Jurkat, Clone E6-1 (cell line): ENCODE measurements around the gene OR1K1. TPM values are rescaled to one million over a fixed set of nuclear protein-coding genes. Genes with fewer than 3 reads are reported as not detected.

Experiments
- DNase-seq: peaks from one replicate; pipeline ENCODE4 v3.0.0-alpha.2; 2011; ENCODE audit warnings: low read depth, low spot score
- H3K4me3 ChIP-seq: 2 replicates; pipeline ENCODE4 v1.5.1; 2011; ENCODE audit warnings: mild to moderate bottlenecking, low read length, control low read depth, moderate library complexity
- polyA plus RNA-seq: library from polyadenylated mRNA; unstranded; fragments of >200 nt; gene quantifications from one replicate; pipeline ENCODE4 v1.2.1, GENCODE V29; 2012; ENCODE audit warnings: missing spikeins; ENCODE audit not compliant: insufficient read length, insufficient read depth

Gene OR1K1, protein sequence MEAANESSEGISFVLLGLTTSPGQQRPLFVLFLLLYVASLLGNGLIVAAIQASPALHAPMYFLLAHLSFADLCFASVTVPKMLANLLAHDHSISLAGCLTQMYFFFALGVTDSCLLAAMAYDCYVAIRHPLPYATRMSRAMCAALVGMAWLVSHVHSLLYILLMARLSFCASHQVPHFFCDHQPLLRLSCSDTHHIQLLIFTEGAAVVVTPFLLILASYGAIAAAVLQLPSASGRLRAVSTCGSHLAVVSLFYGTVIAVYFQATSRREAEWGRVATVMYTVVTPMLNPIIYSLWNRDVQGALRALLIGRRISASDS
- polyA plus RNA-seq, result not detected

DNA sequence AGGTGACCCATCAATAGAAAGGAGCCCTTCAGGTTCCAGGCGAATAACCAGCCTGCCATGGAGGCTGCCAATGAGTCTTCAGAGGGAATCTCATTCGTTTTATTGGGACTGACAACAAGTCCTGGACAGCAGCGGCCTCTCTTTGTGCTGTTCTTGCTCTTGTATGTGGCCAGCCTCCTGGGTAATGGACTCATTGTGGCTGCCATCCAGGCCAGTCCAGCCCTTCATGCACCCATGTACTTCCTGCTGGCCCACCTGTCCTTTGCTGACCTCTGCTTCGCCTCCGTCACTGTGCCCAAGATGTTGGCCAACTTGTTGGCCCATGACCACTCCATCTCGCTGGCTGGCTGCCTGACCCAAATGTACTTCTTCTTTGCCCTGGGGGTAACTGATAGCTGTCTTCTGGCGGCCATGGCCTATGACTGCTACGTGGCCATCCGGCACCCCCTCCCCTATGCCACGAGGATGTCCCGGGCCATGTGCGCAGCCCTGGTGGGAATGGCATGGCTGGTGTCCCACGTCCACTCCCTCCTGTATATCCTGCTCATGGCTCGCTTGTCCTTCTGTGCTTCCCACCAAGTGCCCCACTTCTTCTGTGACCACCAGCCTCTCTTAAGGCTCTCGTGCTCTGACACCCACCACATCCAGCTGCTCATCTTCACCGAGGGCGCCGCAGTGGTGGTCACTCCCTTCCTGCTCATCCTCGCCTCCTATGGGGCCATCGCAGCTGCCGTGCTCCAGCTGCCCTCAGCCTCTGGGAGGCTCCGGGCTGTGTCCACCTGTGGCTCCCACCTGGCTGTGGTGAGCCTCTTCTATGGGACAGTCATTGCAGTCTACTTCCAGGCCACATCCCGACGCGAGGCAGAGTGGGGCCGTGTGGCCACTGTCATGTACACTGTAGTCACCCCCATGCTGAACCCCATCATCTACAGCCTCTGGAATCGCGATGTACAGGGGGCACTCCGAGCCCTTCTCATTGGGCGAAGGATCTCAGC is at the start of gene OR1K1:
Gene OR1K1, plus strand, starts transcription at position 58 of the 995 bp plus-strand sequence. Its CDS starts 0 bp downstream, at position 58.
- H3K4me3 ChIP-seq, result no peak within 1 kb of the TSS

DNA sequence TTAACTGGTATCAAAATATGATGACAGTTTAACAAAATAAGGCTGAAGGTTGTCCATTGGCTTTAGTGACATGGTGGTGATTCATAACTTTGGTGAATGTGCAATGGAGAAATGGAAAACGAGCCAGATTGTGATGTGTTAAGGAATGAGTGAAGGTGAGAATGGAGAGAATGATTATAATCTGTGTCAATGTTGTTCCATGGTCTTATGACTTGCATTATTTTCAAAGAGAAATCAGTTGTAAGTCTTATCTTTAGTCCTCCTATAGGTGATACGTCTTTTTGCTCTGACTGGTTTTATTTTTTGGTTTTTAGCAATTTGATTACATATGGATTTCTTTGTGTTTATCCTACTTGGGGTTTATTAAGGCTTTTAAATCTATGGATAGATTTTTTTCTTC is 45.1 kb upstream of the OR1K1 start:
- DNase-seq, result no peak
- H3K4me3 ChIP-seq, result no peak overlapping the region

More for the DNA sequence above, at the start of gene OR1K1:
- no peak for DNase-seq

DNA sequence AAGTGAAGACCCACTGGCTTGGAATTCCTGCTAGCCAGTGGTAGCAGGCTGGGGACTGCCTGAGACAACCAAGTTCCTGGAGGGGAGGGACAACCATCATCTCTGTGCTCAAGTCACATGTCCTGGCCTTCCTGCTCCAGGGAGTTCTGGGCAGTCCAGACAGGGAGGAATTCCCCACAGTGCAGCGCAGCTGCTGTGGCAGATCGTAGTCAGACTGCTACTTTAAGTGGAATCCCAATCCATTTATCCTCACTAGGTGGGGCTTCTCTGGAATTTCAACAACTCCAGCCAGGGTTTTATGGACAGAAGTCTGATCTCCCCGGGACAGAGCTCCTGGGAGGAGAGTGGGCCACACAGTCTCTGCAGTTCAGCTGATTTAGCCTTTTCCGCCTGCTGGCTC is 32.1 kb upstream of the OR1K1 start:
- no peak for DNase-seq

DNA sequence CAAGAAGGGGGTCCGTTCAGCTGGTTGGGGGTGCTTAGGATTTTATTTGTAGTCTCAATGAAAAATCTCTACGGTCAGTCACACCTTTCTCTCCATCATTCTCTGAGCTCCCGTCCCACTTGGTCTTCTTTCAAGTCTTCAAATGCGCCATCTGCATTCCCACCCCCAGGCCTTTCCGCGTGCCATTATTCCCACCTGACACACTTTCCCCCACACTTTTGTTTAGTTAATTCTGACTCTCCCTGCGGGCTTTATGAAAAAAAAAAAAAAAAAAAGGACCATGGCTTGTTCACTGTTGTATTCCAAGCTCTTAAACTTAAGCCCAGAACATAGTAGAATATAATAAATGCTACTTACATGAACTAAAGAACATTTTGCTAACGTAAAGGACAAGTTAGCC is 22.9 kb upstream of the OR1K1 start:
- H3K4me3 ChIP-seq, result no peak overlapping the region
- DNase-seq, result no peak

More for the DNA sequence above, 32.1 kb upstream of the OR1K1 start:
- no peak overlapping the region for H3K4me3 ChIP-seq

DNA sequence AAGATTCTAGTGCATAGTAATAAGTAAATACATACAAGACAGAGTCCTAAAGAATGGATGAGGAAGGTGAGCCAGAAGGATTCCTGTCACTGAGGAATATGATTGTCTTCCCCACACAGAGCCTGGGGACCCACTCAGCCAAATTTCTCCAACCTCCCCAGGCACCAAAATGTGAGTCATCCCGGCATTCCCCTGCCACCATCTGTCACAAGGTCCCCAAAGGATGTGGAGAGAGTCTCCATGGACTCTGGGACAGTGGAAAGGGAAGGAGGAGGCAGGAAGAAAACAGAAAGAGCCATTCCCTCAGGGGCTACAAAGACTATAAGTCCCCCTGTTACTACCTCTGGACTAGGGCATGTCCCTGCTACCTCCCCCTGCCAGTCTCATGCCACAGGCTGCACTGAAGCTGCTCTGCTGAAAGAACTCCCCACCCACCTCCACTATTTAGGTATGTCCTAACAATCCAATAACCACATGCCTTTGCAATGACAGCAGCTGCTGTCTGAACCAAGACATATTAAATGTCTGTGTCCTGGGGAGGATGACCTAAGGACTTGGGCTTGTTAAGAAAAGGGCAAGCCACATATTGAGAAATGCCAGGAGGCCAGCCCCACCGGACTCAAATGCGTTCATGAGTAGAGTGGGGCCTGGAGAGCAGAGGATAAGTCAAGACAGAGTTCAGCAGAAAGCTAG is 21.8 kb upstream of the OR1K1 start:
- no peak overlapping the region for H3K4me3 ChIP-seq
- no peak for DNase-seq

DNA sequence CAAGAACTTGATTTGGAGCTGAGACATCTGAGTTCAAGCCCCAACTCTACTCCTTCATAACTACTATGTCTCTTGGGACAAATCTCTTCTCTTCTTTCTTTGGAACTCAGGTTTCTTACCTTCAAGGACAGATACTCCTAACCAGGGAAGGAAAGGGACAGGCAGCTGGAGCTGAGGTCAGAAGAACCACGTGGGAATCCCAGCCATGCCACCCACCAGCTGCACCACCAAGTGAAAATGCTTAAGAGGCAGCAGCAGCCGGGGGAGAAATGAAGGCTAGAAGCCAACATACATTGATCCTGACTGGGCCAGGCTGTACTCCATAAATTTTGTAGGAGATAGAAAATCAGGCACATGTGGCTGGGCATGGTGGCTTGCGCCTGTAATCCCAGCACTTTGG is 20.7 kb upstream of the OR1K1 start:
- DNase-seq, result no peak
- H3K4me3 ChIP-seq, result no peak overlapping the region

DNA sequence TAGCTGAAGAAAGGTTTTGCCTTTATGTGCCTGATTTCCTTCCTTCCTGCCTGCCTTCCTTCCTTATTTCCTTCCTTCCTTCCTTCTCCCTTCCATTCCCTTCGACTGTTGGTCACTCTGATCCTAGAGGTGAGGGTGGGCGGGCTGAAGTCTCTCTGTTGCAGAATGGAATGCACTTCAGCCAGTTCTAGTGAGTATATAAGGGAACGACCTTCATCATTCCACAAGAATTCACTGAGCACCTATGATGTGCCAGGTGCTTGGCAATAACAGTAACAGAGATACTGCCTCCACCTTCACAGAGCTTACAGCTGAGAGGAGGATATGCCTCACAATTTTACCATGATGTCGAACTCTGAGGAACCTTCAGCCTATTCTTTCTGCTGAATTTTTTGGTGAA is 19.9 kb upstream of the OR1K1 start:
- no peak overlapping the region for H3K4me3 ChIP-seq
- no peak for DNase-seq

DNA sequence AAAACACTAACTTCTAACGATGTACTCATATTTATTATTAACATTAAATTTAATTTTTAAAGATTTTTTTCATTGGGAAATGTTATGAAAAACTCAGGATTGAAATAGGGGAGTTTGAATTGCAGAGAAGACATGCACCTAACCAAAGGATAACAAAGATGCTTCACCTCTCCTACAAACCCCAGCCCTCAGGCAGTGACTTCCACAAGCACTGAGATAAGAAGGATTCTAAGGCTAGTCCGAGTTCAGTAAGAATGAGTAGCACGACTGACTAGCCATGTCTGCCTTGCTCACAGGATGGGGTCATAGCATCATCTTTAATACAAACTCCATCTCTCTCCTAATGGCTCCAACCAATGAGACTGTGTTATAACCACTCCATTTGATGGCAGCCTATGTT is 18.3 kb upstream of the OR1K1 start:
- no peak for DNase-seq
- no peak overlapping the region for H3K4me3 ChIP-seq

DNA sequence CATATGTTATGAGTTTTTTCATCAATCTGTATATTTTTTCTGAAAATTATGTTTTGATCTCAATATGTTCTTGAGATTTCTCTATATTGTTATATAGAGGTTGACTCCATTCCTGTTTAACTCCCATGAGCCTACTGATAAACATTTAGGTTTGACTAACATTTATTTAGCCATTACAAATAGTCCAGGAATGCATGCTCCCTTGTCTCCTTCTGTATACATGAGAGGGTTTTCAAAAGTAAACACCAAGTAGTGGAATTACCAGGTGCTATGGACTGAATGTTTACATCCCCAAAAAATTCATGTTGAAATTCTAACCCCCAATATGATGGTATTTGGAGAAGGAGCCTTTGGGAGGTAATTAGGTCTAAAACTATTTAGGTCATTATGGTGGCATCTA is 14.7 kb upstream of the OR1K1 start:
- H3K4me3 ChIP-seq, result no peak overlapping the region
- no peak for DNase-seq

DNA sequence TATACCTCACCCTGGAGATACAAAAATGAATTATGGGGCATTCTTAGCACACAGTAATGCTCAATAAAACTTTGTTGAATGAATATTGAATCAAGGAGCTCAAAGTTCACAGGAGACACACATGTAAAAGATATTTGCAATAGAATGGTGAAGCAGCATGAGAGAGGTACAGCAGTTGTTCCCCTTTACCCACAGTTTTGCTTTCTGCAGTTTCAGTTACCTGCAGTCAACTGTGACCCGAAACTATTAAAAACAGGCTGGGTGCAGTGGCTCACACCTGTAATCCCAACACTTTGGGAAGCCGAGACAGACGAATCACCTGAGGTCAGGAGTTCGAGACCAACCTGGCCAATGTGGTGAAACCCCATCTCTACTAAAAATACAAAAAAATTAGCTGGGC is 13.6 kb upstream of the OR1K1 start:
- H3K4me3 ChIP-seq, result no peak overlapping the region
- no peak for DNase-seq

DNA sequence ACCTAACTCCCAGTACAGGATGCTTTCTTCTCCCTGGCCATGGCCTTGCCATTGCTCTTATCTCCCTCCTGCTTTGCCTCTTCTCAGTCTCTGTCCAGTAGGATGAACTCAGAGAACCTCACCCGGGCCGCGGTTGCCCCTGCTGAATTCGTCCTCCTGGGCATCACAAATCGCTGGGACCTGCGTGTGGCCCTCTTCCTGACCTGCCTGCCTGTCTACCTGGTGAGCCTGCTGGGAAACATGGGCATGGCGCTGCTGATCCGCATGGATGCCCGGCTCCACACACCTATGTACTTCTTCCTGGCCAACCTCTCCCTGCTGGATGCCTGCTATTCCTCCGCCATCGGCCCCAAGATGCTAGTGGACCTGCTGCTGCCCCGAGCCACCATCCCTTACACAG is 11.1 kb upstream of the OR1K1 start, which contains the start of gene OR5C1:
Gene OR5C1, plus strand, starts transcription at position 103 of the 400 bp plus-strand sequence. Its CDS starts 0 bp downstream, at position 103.
- no peak for DNase-seq
- no peak within 1 kb of the TSS for H3K4me3 ChIP-seq

DNA sequence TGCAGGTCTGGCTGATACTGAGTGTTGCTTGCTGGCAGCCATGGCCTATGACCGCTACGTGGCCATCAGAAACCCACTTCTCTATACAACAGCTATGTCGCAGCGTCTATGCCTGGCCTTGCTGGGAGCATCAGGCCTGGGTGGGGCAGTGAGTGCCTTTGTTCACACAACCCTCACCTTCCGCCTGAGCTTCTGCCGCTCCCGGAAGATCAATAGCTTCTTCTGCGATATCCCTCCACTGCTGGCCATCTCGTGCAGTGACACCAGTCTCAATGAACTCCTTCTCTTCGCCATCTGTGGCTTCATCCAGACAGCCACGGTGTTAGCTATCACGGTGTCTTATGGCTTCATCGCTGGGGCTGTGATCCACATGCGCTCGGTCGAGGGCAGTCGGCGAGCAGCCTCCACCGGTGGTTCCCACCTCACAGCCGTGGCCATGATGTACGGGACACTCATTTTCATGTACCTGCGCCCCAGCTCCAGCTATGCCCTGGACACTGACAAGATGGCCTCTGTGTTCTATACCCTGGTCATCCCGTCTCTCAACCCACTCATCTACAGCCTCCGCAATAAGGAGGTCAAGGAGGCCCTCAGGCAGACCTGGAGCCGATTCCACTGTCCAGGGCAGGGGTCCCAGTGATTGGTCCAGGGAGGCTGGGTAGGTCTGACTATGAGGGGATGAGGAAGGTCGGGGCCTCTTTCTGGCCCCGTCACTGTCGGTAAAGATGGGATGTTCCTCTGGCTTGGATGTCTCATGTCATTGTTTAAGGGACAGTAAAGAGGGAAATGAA is 10.5 kb upstream of the OR1K1 start:
- H3K4me3 ChIP-seq, result no peak overlapping the region
- DNase-seq, result no peak

DNA sequence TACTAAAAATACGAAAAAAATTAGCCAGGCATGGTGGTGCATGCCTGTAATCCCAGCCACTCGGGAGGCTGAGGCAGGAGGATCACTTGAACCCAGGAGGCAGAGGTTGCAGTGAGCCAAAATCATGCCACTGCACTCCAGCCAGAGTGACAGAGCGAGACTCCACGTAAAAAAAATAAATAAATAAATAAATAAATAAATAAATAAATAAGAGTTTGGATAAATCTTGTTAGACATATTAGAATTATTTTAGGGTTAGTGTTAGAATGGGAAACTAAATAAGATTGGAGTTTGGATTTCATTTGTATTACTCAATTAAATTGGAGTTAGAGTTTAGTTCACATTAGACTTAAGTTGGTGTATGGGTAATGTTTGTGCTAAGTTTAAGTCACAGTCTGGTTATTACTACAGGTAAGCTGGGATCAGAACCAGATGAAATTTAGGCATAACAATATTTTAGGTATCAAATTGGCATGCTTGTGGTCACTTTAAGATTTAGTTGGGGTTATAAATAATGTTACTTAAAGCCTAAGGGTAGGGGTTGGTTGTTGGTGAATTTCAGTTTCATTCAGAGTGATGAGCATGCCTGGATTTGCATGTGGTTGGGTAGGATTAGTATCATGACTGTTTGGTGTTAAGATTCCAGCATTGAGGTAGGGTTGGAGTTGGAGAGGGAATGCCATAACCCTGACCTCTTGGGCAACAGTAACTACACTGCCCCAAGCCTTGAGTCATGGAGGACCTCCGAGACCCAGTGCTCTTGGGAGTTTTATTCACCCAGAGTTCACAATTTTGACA is 7.9 kb upstream of the OR1K1 start:
- no peak overlapping the region for H3K4me3 ChIP-seq
- DNase-seq, result no peak

DNA sequence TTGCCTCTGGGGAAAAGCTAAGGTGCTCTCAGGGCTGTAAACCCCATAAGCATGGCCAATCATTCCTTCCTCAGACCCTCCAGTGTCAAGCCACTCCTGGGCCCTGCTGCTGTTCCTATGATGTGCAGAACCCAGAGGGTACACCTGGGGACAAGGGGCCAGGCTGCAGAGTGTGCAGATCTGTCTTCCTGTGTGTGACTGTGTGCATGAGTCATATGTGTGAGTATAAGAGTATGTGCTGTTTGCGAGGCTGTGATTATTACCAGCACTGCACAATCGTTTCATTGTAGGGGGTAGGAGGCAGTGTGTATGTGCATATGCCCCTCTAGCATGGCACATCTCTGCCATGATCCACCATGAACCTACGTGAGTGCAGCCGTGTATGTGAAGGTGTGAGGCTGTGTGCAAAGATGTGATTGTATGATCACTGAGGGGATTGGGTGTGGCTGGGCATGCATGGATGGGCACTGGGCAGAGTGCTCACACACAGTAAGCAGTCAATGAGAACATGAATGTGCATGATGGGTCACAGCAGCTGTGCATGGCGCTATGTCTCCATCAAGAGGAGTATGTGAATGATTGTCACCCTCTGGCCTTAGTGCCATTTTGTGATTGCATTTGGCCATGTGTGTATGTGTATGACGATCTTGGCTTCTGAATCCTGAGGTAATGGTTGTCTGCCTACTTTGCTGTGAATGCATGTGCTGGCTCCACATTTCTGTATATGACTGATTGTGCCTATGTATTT is 2.4 kb upstream of the OR1K1 start:
- DNase-seq, result no peak
- no peak overlapping the region for H3K4me3 ChIP-seq

DNA sequence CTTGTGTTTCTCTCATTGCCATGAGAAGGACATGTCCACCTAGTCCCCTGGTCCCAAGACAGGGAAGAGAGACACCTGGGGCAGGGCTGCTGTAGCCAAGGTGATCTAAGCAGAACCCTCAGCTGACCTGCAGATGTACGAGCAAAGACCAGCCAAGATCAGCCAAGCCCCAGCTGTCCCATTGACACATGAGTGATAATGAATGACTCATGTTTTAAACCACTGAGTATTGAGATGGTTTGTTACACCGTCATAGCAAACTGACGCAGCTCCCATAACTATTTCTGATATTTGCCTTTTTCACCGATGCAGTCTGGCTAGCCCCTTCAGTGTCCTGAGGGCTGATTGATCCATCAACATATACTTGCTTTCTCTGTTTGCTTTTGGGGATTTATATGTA is 6.7 kb downstream of the OR1K1 start:
- H3K4me3 ChIP-seq, result no peak overlapping the region
- DNase-seq, result no peak

DNA sequence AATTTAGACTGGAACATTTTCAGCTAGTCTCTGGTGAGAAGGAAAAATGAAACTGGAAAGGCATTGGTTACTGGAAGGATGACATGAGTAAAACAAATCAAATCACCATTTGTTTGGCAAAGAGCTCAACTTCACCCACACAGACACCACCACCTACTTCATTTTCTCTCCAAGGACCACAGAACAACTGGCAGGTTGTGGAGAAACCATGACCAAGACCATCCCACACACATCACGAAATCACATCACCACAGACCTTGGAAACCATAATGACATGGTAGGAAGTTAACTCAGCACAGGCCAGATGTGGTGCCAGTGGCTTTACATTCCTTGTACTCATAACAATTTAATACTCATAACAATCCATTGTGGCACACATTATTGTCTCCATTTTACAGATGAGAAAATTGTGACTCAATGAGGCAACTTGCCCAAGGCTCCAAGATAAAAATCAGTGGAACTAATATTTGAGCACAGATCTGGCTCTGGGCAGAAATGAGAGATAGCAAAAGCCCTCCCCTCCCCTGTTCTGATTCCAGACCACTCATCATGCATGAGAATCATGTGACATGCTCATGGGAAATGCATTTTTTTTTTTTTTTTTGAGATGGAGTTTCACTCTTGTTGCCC is 7.5 kb downstream of the OR1K1 start:
- H3K4me3 ChIP-seq, result no peak overlapping the region
- DNase-seq, result peak; percentile 24

DNA sequence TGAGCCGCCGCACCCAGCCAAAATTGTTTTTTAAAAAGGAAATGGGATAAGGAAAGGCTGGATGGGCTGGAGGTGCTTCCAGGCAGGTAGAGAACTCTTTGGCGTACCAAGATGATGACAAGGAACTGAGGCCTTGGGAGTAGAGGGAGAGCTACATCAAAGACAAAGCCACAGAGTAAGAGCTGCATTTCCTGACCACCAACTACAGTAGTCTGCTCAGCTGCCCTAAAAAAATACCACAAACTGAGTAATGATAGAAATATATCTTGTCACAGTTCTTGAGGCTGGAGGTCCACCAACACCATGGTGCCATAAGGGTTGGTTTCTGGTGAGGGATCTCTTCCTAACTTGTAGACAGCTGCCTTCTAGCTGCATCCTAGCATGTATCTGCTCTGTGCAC is 8.2 kb downstream of the OR1K1 start:
- peak; percentile 60 for DNase-seq
- H3K4me3 ChIP-seq, result no peak overlapping the region
